Measurements from ENCODE around the gene NDEL1.
A peak's percentile ranks its signal among the peaks of the same experiment; 100 is the strongest.

Gene NDEL1

GRCh38 chr17:8455665-8456209 is 20.1 kb downstream of the NDEL1 start:
- no peak for DNase-seq (ENCODE audit: extremely low read depth, low read depth)
- no peak for TF ChIP-seq CTCF (IDR thresholded peaks at IDR 0.05; ENCODE audit: low read depth, low read length)

GRCh38 chr17:8458128-8458527 is 22.4 kb downstream of the NDEL1 start:
- no peak for TF ChIP-seq CTCF (IDR thresholded peaks at IDR 0.05; ENCODE audit: low read depth, low read length)
- no peak for DNase-seq (ENCODE audit: extremely low read depth, low read depth)

- no peak for TF ChIP-seq CTCF (IDR thresholded peaks at IDR 0.05; ENCODE audit: low read depth, low read length)
- DNase-seq (ENCODE audit: extremely low read depth, low read depth): no peak
These were observed 23.4 kb downstream of the NDEL1 start for GRCh38 chr17:8459107-8459506.

GRCh38 chr17:8459831-8460230 is 24.1 kb downstream of the NDEL1 start:
- DNase-seq (ENCODE audit: extremely low read depth, low read depth): no peak
- TF ChIP-seq CTCF (IDR thresholded peaks at IDR 0.05; ENCODE audit: low read depth, low read length): no peak

GRCh38 chr17:8462564-8462963 is 26.9 kb downstream of the NDEL1 start:
- DNase-seq (ENCODE audit: extremely low read depth, low read depth): no peak
- no peak for TF ChIP-seq CTCF (IDR thresholded peaks at IDR 0.05; ENCODE audit: low read depth, low read length)

- DNase-seq (ENCODE audit: extremely low read depth, low read depth): peak; percentile 68
- no peak for TF ChIP-seq CTCF (IDR thresholded peaks at IDR 0.05; ENCODE audit: low read depth, low read length)
These were observed 27.4 kb downstream of the NDEL1 start for GRCh38 chr17:8463099-8463498.

- TF ChIP-seq CTCF (IDR thresholded peaks at IDR 0.05; ENCODE audit: low read depth, low read length): no peak
- no peak for DNase-seq (ENCODE audit: extremely low read depth, low read depth)
These were observed 29.3 kb downstream of the NDEL1 start for GRCh38 chr17:8464941-8465340.

Data from AG09319 (cell line).